GM12878 (cell line): Measurements from ENCODE around the gene LIN28B.

Experiments
- CBX5 ChIP-seq: sonication (generic); IDR thresholded peaks from 2 replicates; pipeline ENCODE4 v1.6.1; 2016; ENCODE audit warnings: low read depth, moderate library complexity, mild to moderate bottlenecking, inconsistent platforms
- CREB1 ChIP-seq: IDR thresholded peaks from 2 replicates; pipeline ENCODE4 v1.6.1; 2012; ENCODE audit warnings: low read depth, mild to moderate bottlenecking, inconsistent platforms
- EP300 ChIP-seq, 2 experiments: fragments of 150-350 bp in 1 of 2; IDR thresholded peaks; 2 replicates each; pipeline ENCODE4 v1.6.1; 2011 to 2012; ENCODE audit warnings: low read depth in 2 of 2, low read length in 2 of 2, borderline replicate concordance in 1 of 2, improper control_type of control experiment in 1 of 2, inconsistent platforms in 1 of 2; ENCODE audit not compliant: control insufficient read depth in 1 of 2
- GABPA ChIP-seq: IDR thresholded peaks from 2 replicates; pipeline ENCODE4 v1.6.1; 2014; ENCODE audit warnings: antibody characterized with exemption, low read depth, mild to moderate bottlenecking, inconsistent platforms
- POLR2A ChIP-seq: IDR thresholded peaks from 2 replicates; pipeline ENCODE4 v1.6.1; 2011; ENCODE audit warnings: low read depth, mild to moderate bottlenecking, low read length
- POLR2AphosphoS5 ChIP-seq: IDR thresholded peaks from 2 replicates; pipeline ENCODE4 v1.6.1; 2011; ENCODE audit warnings: mild to moderate bottlenecking, low read length, inconsistent platforms
- SP1 ChIP-seq: IDR thresholded peaks from one replicate; pipeline ENCODE4 v1.6.1; 2011; ENCODE audit warnings: low read depth, low read length
- SRF ChIP-seq, 2 experiments: IDR thresholded peaks; 2 replicates each; pipeline ENCODE4 v1.6.1; 2011; ENCODE audit warnings: low read depth in 2 of 2, low read length in 2 of 2, mild to moderate bottlenecking in 1 of 2, moderate library complexity in 1 of 2
- TF ChIP-seq, protein P1 (sequence below), 3 experiments: IDR thresholded peaks in 2 of 3; conservative IDR thresholded peaks in 1 of 3; 2 replicates each; pipeline ENCODE4 v1.5.1; 2011; ENCODE audit warnings: low read depth in 3 of 3, low read length in 3 of 3, mild to moderate bottlenecking in 3 of 3, control low read depth in 2 of 3, moderate library complexity in 2 of 3, inconsistent platforms in 1 of 3, mixed read lengths in 1 of 3; ENCODE audit not compliant: control insufficient read depth in 2 of 3, insufficient read depth in 1 of 3; ENCODE audit errors: extremely low read depth in 1 of 3
- TF ChIP-seq, protein P2 (sequence below): fragments of 450-650 bp; formaldehyde crosslinking; IDR thresholded peaks from 2 replicates; pipeline ENCODE4 v1.4.0; 2020; ENCODE audit warnings: mild to moderate bottlenecking, moderate library complexity
- TF ChIP-seq, protein P3 (sequence below): fragments of 450-650 bp; IDR thresholded peaks from 2 replicates; pipeline ENCODE4 v1.6.1; 2017; ENCODE audit warnings: mild to moderate bottlenecking

DNA sequence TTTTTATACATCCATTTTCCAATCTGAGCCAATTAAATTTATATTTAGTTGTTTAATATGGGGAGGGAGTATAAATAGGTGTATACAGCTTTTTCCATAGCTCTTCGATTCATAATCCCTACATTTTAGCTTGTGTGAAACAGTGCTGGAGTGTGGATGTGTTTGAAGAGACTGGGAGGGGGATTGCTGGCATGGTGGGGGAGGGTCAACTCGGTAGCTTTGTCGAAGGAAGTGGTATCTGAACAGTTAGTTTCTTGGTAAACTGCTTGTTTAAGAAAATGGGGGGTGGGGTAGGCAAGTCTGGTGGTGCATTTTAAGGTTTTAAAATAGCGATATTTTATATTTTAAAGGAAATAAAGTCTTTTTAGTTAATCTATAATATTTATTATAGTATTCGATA, 1.4 kb upstream of the LIN28B start:
- TF ChIP-seq POLR2A (no peak), SRF (IDR thresholded peaks at IDR 0.05; ENCODE audit: low read depth in 2 of 2, low read length in 2 of 2) (no peak), CREB1 (no peak), GABPA (no peak), POLR2AphosphoS5 (no peak), CBX5 (no peak), EP300 (IDR thresholded peaks at IDR 0.05; ENCODE audit: borderline replicate concordance in 1 of 2, control insufficient read depth in 1 of 2, low read depth in 2 of 2, low read length in 2 of 2) (no peak), SP1 (no peak)
- TF ChIP-seq, protein P1, sequence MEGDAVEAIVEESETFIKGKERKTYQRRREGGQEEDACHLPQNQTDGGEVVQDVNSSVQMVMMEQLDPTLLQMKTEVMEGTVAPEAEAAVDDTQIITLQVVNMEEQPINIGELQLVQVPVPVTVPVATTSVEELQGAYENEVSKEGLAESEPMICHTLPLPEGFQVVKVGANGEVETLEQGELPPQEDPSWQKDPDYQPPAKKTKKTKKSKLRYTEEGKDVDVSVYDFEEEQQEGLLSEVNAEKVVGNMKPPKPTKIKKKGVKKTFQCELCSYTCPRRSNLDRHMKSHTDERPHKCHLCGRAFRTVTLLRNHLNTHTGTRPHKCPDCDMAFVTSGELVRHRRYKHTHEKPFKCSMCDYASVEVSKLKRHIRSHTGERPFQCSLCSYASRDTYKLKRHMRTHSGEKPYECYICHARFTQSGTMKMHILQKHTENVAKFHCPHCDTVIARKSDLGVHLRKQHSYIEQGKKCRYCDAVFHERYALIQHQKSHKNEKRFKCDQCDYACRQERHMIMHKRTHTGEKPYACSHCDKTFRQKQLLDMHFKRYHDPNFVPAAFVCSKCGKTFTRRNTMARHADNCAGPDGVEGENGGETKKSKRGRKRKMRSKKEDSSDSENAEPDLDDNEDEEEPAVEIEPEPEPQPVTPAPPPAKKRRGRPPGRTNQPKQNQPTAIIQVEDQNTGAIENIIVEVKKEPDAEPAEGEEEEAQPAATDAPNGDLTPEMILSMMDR (IDR thresholded peaks at IDR 0.05 in 2 of 3, conservative IDR thresholded peaks at IDR 0.05 in 1 of 3; ENCODE audit: control insufficient read depth in 2 of 3, extremely low read depth in 1 of 3, insufficient read depth in 1 of 3, low read depth in 3 of 3, low read length in 3 of 3), result no peak
- TF ChIP-seq, protein P2, sequence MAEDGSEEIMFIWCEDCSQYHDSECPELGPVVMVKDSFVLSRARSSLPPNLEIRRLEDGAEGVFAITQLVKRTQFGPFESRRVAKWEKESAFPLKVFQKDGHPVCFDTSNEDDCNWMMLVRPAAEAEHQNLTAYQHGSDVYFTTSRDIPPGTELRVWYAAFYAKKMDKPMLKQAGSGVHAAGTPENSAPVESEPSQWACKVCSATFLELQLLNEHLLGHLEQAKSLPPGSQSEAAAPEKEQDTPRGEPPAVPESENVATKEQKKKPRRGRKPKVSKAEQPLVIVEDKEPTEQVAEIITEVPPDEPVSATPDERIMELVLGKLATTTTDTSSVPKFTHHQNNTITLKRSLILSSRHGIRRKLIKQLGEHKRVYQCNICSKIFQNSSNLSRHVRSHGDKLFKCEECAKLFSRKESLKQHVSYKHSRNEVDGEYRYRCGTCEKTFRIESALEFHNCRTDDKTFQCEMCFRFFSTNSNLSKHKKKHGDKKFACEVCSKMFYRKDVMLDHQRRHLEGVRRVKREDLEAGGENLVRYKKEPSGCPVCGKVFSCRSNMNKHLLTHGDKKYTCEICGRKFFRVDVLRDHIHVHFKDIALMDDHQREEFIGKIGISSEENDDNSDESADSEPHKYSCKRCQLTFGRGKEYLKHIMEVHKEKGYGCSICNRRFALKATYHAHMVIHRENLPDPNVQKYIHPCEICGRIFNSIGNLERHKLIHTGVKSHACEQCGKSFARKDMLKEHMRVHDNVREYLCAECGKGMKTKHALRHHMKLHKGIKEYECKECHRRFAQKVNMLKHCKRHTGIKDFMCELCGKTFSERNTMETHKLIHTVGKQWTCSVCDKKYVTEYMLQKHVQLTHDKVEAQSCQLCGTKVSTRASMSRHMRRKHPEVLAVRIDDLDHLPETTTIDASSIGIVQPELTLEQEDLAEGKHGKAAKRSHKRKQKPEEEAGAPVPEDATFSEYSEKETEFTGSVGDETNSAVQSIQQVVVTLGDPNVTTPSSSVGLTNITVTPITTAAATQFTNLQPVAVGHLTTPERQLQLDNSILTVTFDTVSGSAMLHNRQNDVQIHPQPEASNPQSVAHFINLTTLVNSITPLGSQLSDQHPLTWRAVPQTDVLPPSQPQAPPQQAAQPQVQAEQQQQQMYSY (CRISPR knock-in tag), result no peak
- TF ChIP-seq, protein P3, sequence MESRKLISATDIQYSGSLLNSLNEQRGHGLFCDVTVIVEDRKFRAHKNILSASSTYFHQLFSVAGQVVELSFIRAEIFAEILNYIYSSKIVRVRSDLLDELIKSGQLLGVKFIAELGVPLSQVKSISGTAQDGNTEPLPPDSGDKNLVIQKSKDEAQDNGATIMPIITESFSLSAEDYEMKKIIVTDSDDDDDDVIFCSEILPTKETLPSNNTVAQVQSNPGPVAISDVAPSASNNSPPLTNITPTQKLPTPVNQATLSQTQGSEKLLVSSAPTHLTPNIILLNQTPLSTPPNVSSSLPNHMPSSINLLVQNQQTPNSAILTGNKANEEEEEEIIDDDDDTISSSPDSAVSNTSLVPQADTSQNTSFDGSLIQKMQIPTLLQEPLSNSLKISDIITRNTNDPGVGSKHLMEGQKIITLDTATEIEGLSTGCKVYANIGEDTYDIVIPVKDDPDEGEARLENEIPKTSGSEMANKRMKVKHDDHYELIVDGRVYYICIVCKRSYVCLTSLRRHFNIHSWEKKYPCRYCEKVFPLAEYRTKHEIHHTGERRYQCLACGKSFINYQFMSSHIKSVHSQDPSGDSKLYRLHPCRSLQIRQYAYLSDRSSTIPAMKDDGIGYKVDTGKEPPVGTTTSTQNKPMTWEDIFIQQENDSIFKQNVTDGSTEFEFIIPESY, result no peak
